Endothelial cell of umbilical vein (primary cell): ENCODE measurements around the gene NXPH4. TPM values are rescaled to one million over a fixed set of nuclear protein-coding genes. Genes with fewer than 3 reads are reported as not detected.

Experiments
- BruUV-seq: library from RNA; stranded (reverse); fragments of 400-500 nt; replicated peaks from 2 replicates; lab custom pipeline; 2021; lab: Mats Ljungman, UMichigan
- CTCF ChIA-PET: fragments of 300-600, 350-600 bp; sonication (Branson Sonifier 250); formaldehyde crosslinking; loops from one replicate; lab custom pipeline; 2021; ENCODE audit warnings: antibody characterized with exemption, inconsistent platforms; lab: Charles Lee
- POLR2A ChIA-PET: fragments of 300-600, 350-600 bp; sonication (Branson Sonifier 250); formaldehyde crosslinking; loops from one replicate; lab custom pipeline; 2021; ENCODE audit warnings: antibody characterized with exemption, inconsistent platforms; lab: Charles Lee
- DNase-seq: peaks from one replicate; pipeline ENCODE4 v3.0.0-alpha.2; 2011; ENCODE audit warnings: low read depth, low spot score
- FAIRE-seq: peaks from 2 replicates; lab custom pipeline; 2011; peaks lifted over from hg19 to GRCh38; lab: Jason Lieb, UNC
- H2AFZ ChIP-seq: 2 replicates; pipeline ENCODE4 v1.6.0; 2012; ENCODE audit warnings: low read depth, low read length, control low read depth, inconsistent platforms
- H3K27ac ChIP-seq: 2 replicates; pipeline ENCODE4 v1.5.1; 2011; ENCODE audit warnings: low read depth, mild to moderate bottlenecking, control low read depth, low read length, moderate library complexity; ENCODE audit not compliant: insufficient read depth
- H3K27me3 ChIP-seq, 2 experiments: 2 replicates each; pipeline versions ENCODE4 v1.6.0 to v1.6.1; 2011; ENCODE audit warnings: low read length in 2 of 2, mixed read lengths in 1 of 2; ENCODE audit not compliant: control insufficient read depth in 2 of 2, insufficient read depth in 2 of 2
- H3K36me3 ChIP-seq, 2 experiments: 2 replicates in 1 of 2; 3 replicates in 1 of 2; pipeline ENCODE4 v1.5.1; 2011; ENCODE audit warnings: low read length in 2 of 2, mild to moderate bottlenecking in 1 of 2, moderate library complexity in 1 of 2; ENCODE audit not compliant: control insufficient read depth in 2 of 2, insufficient read depth in 2 of 2; ENCODE audit errors: extremely low read depth in 1 of 2
- H3K4me1 ChIP-seq: 3 replicates; pipeline ENCODE4 v1.5.1; 2011; ENCODE audit warnings: mild to moderate bottlenecking, low read length; ENCODE audit not compliant: control insufficient read depth, insufficient read depth; ENCODE audit errors: extremely low read depth
- H3K4me2 ChIP-seq: 2 replicates; pipeline ENCODE4 v1.6.1; 2011; ENCODE audit warnings: low read length, control low read depth, mixed read lengths; ENCODE audit not compliant: insufficient read depth
- H3K4me3 ChIP-seq, 3 experiments: fragments of 200-600 bp in 1 of 3; sonication (generic), shearing (Covaris generic) in 1 of 3; replicated peaks in 1 of 3; 2 replicates each; pipeline ENCODE4 v1.5.1; 2011 to 2016; ENCODE audit warnings: control low read depth in 3 of 3, low read length in 3 of 3, mild to moderate bottlenecking in 2 of 3, inconsistent platforms in 1 of 3, low read depth in 1 of 3, moderate library complexity in 1 of 3; ENCODE audit not compliant: insufficient read depth in 1 of 3
- H3K79me2 ChIP-seq: 2 replicates; pipeline ENCODE4 v1.6.0; 2012; ENCODE audit warnings: low read length, inconsistent platforms; ENCODE audit not compliant: control insufficient read depth, insufficient read depth
- H3K9ac ChIP-seq: replicated peaks from 2 replicates; pipeline ENCODE3; 2011; ENCODE audit warnings: low read length, control low read depth; ENCODE audit not compliant: insufficient read depth; ENCODE audit errors: extremely low read depth
- H3K9me1 ChIP-seq: replicated peaks from 3 replicates; pipeline ENCODE4 v1.6.0; 2011; ENCODE audit warnings: mild to moderate bottlenecking, low read length; ENCODE audit not compliant: control insufficient read depth, insufficient read depth; ENCODE audit errors: extremely low read depth
- H3K9me3 ChIP-seq: replicated peaks from 2 replicates; pipeline ENCODE4 v1.5.1; 2012; ENCODE audit warnings: low read length, inconsistent platforms; ENCODE audit not compliant: control insufficient read depth, insufficient read depth
- H4K20me1 ChIP-seq: replicated peaks from 2 replicates; pipeline ENCODE3; 2011; ENCODE audit warnings: mild to moderate bottlenecking, low read length; ENCODE audit not compliant: control insufficient read depth, insufficient read depth; ENCODE audit errors: extremely low read depth
- EZH2 ChIP-seq: IDR thresholded peaks from 2 replicates; pipeline ENCODE4 v1.6.1; 2012; ENCODE audit warnings: borderline replicate concordance, low read depth, mild to moderate bottlenecking, moderate library complexity, low read length, inconsistent platforms; ENCODE audit not compliant: severe bottlenecking
- FOS ChIP-seq: IDR thresholded peaks from 2 replicates; pipeline ENCODE4 v1.6.1; 2011; ENCODE audit warnings: mild to moderate bottlenecking, low read length, moderate library complexity, borderline replicate concordance; ENCODE audit not compliant: insufficient read depth
- GATA2 ChIP-seq: IDR thresholded peaks from 2 replicates; pipeline ENCODE4 v1.7.0; 2011; ENCODE audit warnings: low read depth, mild to moderate bottlenecking, moderate library complexity, mixed read lengths, low read length; ENCODE audit not compliant: insufficient read length, insufficient read depth
- JUN ChIP-seq: IDR thresholded peaks from 2 replicates; pipeline ENCODE4 v1.6.1; 2011; ENCODE audit warnings: borderline replicate concordance, low read depth; ENCODE audit not compliant: insufficient read length, insufficient read depth
- MAX ChIP-seq: IDR thresholded peaks from 2 replicates; pipeline ENCODE4 v1.6.1; 2011; ENCODE audit not compliant: insufficient read depth, insufficient read length
- MYC ChIP-seq: IDR thresholded peaks from one replicate; pipeline ENCODE4 v1.6.1; 2011; ENCODE audit warnings: mild to moderate bottlenecking, low read depth, low read length
- POLR2A ChIP-seq: IDR thresholded peaks from 2 replicates; pipeline ENCODE4 v1.6.1; 2012; ENCODE audit warnings: low read depth, mild to moderate bottlenecking, control low read depth, low read length
- POLR2AphosphoS5 ChIP-seq: IDR thresholded peaks from 2 replicates; pipeline ENCODE4 v1.6.1; 2012; ENCODE audit warnings: low read depth, mild to moderate bottlenecking, control low read depth, low read length, moderate library complexity; ENCODE audit not compliant: insufficient read depth
- dilution Hi-C: fragments of 300-500 bp; cut with MboI; formaldehyde crosslinking; loops from one replicate; pipeline ENCODE4 v1.15.0; 2019; ENCODE audit warnings: low sequenced_read_pairs; ENCODE audit not compliant: extremely low pct_ligation_motif_present
- intact Hi-C: fragments of 100-400 bp; cut with micrococcal nuclease; formaldehyde crosslinking; loops from one replicate; pipeline ENCODE4 v1.10.0; 2022
- polyA plus RNA-seq, 4 experiments: library from polyadenylated mRNA; depleted of rRNA in 3 of 4; stranded (reverse) in 3 of 4; unstranded in 1 of 4; fragments of >200 nt; gene quantifications; 2 replicates each; pipeline versions ENCODE4 v1.2.1 to v1.2.3, GENCODE V29; 2011 to 2012; ENCODE audit warnings: missing spikeins in 1 of 4
- total RNA-seq: library from RNA; stranded (reverse); gene quantifications from 2 replicates; pipeline ENCODE4 v1.2.3, GENCODE V29; 2021
- TF ChIP-seq, protein P1 (sequence below), 2 donors: IDR thresholded peaks; 1 replicate in 1 of 2; 2 replicates in 1 of 2; pipeline ENCODE4 v1.5.1; 2011; ENCODE audit warnings: low read length in 2 of 2, mild to moderate bottlenecking in 2 of 2, moderate library complexity in 2 of 2, control low read depth in 1 of 2, inconsistent platforms in 1 of 2, low read depth in 1 of 2; ENCODE audit not compliant: insufficient read depth in 1 of 2; ENCODE audit errors: extremely low read depth in 1 of 2

Gene NXPH4
- total and polyA plus RNA-seq, 2 donors (not counting 3 experiments of a cell fraction or from before 2014, with no cell fraction given): 0.07 TPM; not detected in 1

GRCh38 chr12:57181561-57182155, 34.9 kb upstream of the NXPH4 start:
- ChIA-PET POLR2A (interaction anchor here (0.7 kb wide), 1 partner anchor 50 kb away, joined by 7 read pairs; no protein-coding TSS in a partner anchor), CTCF (interaction anchor here (3.9 to 10.3 kb wide), 5 partner anchors 10 to 113 kb away, joined by 34 to 164 read pairs (median 94); partner anchors contain the start of genes LRP1 and STAT6)
- intact Hi-C loops: no loop called here
- no peak overlapping the region for H3K27ac ChIP-seq
- no peak overlapping the region for H3K4me3 ChIP-seq
- no peak overlapping the region for H3K4me2 ChIP-seq
- H3K4me1 ChIP-seq: no peaks in the 10 kb centered on the region
- H4K20me1 ChIP-seq: no peaks in the 10 kb centered on the region
- no TSS peak for BruUV-seq
- dilution Hi-C loops: no loop called here
- no peaks in the 10 kb centered on the region for H3K9me1 ChIP-seq
- no peaks in the 10 kb centered on the region for H3K9me3 ChIP-seq
- peaks cover 2 to 5% of the 10 kb centered on the region in 2 experiments for H3K27me3 ChIP-seq
- FAIRE-seq: no peak
- TF ChIP-seq, protein P1, sequence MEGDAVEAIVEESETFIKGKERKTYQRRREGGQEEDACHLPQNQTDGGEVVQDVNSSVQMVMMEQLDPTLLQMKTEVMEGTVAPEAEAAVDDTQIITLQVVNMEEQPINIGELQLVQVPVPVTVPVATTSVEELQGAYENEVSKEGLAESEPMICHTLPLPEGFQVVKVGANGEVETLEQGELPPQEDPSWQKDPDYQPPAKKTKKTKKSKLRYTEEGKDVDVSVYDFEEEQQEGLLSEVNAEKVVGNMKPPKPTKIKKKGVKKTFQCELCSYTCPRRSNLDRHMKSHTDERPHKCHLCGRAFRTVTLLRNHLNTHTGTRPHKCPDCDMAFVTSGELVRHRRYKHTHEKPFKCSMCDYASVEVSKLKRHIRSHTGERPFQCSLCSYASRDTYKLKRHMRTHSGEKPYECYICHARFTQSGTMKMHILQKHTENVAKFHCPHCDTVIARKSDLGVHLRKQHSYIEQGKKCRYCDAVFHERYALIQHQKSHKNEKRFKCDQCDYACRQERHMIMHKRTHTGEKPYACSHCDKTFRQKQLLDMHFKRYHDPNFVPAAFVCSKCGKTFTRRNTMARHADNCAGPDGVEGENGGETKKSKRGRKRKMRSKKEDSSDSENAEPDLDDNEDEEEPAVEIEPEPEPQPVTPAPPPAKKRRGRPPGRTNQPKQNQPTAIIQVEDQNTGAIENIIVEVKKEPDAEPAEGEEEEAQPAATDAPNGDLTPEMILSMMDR (IDR thresholded peaks at IDR 0.05; ENCODE audit: extremely low read depth in 1 of 2, insufficient read depth in 1 of 2, low read depth in 1 of 2, low read length in 2 of 2): no peak
- TF ChIP-seq POLR2A: no peak
- no peak for TF ChIP-seq MAX
- TF ChIP-seq FOS: no peak
- no peak for TF ChIP-seq POLR2AphosphoS5
- no peak for TF ChIP-seq JUN
- TF ChIP-seq GATA2: no peak
- TF ChIP-seq EZH2: no peak
- TF ChIP-seq MYC: no peak
- no peaks in the 10 kb centered on the region for H3K79me2 ChIP-seq
- H3K9ac ChIP-seq: no peak overlapping the region
- no peaks in the 10 kb centered on the region for H3K36me3 ChIP-seq
- DNase-seq: no peak
- no peak overlapping the region for H2AFZ ChIP-seq
